Liver (tissue), 3 donors: ENCODE data around the gene ABHD14A.

Experiments
- CTCF ChIP-seq: fragments of 150-350 bp; IDR thresholded peaks from 2 replicates; pipeline ENCODE4 v1.5.1; 2017; ENCODE audit warnings: improper control_type of control experiment, low read depth, low read length; ENCODE audit not compliant: missing input control
- FOXA1 ChIP-seq: IDR thresholded peaks from 2 replicates; pipeline ENCODE4 v1.6.1; 2016; ENCODE audit warnings: antibody characterized with exemption
- JUND ChIP-seq, 2 donors: IDR thresholded peaks; 2 replicates each; pipeline ENCODE4 v1.6.1; 2016; ENCODE audit warnings: antibody characterized with exemption in 2 of 2
- RAD21 ChIP-seq, 2 donors: IDR thresholded peaks; 2 replicates each; pipeline ENCODE4 v1.6.1; 2016; ENCODE audit warnings: antibody characterized with exemption in 2 of 2, mild to moderate bottlenecking in 2 of 2
- RXRA ChIP-seq, 2 donors: IDR thresholded peaks; 2 replicates each; pipeline ENCODE4 v1.6.1; 2017 to 2018; ENCODE audit warnings: antibody characterized with exemption in 2 of 2, mild to moderate bottlenecking in 1 of 2
- SP1 ChIP-seq: IDR thresholded peaks from 2 replicates; pipeline ENCODE4 v1.6.1; 2018; ENCODE audit warnings: antibody characterized with exemption, mild to moderate bottlenecking
- TAF1 ChIP-seq: conservative IDR thresholded peaks from 2 replicates; pipeline ENCODE4 v1.6.1; 2016; ENCODE audit warnings: antibody characterized with exemption, mild to moderate bottlenecking
- ZBTB33 ChIP-seq: IDR thresholded peaks from 2 replicates; pipeline ENCODE4 v1.6.1; 2016; ENCODE audit warnings: antibody characterized with exemption
- TF ChIP-seq, protein P1 (sequence below): IDR thresholded peaks from 2 replicates; pipeline ENCODE4 v1.6.1; 2016; ENCODE audit warnings: antibody characterized with exemption
- TF ChIP-seq, protein P2 (sequence below): IDR thresholded peaks from 2 replicates; pipeline ENCODE4 v1.6.1; 2016; ENCODE audit warnings: antibody characterized with exemption, mild to moderate bottlenecking
- TF ChIP-seq, protein P3 (sequence below): IDR thresholded peaks from 2 replicates; pipeline ENCODE4 v1.6.1; 2016; ENCODE audit warnings: antibody characterized with exemption
- donor health status: healthy.
- donor health status: healthy.

GRCh38 chr3:51987568-51987967 lies 12.7 kb downstream of the ABHD14A start:
- TF ChIP-seq CTCF = no peak
- TF ChIP-seq ZBTB33 = no peak
- TF ChIP-seq TAF1 = no peak
- TF ChIP-seq, protein P1, sequence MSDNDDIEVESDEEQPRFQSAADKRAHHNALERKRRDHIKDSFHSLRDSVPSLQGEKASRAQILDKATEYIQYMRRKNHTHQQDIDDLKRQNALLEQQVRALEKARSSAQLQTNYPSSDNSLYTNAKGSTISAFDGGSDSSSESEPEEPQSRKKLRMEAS = no peak
- TF ChIP-seq RAD21 (IDR thresholded peaks at IDR 0.05) = no peak
- TF ChIP-seq, protein P2, sequence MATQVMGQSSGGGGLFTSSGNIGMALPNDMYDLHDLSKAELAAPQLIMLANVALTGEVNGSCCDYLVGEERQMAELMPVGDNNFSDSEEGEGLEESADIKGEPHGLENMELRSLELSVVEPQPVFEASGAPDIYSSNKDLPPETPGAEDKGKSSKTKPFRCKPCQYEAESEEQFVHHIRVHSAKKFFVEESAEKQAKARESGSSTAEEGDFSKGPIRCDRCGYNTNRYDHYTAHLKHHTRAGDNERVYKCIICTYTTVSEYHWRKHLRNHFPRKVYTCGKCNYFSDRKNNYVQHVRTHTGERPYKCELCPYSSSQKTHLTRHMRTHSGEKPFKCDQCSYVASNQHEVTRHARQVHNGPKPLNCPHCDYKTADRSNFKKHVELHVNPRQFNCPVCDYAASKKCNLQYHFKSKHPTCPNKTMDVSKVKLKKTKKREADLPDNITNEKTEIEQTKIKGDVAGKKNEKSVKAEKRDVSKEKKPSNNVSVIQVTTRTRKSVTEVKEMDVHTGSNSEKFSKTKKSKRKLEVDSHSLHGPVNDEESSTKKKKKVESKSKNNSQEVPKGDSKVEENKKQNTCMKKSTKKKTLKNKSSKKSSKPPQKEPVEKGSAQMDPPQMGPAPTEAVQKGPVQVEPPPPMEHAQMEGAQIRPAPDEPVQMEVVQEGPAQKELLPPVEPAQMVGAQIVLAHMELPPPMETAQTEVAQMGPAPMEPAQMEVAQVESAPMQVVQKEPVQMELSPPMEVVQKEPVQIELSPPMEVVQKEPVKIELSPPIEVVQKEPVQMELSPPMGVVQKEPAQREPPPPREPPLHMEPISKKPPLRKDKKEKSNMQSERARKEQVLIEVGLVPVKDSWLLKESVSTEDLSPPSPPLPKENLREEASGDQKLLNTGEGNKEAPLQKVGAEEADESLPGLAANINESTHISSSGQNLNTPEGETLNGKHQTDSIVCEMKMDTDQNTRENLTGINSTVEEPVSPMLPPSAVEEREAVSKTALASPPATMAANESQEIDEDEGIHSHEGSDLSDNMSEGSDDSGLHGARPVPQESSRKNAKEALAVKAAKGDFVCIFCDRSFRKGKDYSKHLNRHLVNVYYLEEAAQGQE = no peak
- TF ChIP-seq RXRA (IDR thresholded peaks at IDR 0.05) = no peak
- TF ChIP-seq JUND (IDR thresholded peaks at IDR 0.05) = no peak
- no peak for TF ChIP-seq SP1
- no peak for TF ChIP-seq FOXA1
- TF ChIP-seq, protein P3, sequence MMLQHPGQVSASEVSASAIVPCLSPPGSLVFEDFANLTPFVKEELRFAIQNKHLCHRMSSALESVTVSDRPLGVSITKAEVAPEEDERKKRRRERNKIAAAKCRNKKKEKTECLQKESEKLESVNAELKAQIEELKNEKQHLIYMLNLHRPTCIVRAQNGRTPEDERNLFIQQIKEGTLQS = no peak
